ENCODE results near the gene SPATA12. TPM values are rescaled to one million over a fixed set of nuclear protein-coding genes. Genes with fewer than 3 reads are reported as not detected.
"Not testable (repeated sequence)": the region's sequence is repeated elsewhere in the genome, so short reads cannot be mapped to it uniquely, and the experiment has no call there.

SPATA12 gene
- total RNA-seq, 1 donor from 2014 or later, result not detected

DNA sequence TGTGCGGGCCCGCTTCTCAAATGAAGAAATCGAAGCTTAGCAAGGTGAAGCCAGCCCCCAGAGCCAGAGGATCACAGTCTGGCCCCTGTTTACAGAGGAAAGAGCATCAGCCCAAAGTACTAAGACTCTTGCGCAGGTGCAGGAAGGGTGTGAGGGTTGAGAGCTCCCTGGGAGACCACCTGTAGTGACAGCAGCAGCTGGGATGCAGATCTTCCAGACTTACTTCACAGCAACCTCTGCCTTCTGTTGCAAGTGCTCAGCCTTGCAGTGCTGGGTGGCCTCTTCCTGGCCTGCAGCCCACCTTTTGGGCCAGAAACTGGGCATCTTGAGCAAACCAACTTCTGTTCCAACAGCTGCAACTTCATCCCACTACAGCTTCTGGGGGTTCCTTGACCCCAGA, 19.7 kb downstream of the SPATA12 start:
- no peak for DNase-seq (ENCODE audit: low read depth)
- Histone ChIP-seq H3K27me3 (ENCODE audit: insufficient read depth, low read length) (no peaks in the 10 kb centered on the region), H4K20me1 (ENCODE audit: insufficient read depth, low read length) (peaks cover 14% of the 10 kb centered on the region), H3K9me3 (ENCODE audit: insufficient read depth, low read depth, low read length) (no peaks in the 10 kb centered on the region), H3K4me1 (ENCODE audit: insufficient read depth, low read length) (peaks cover 10% of the 10 kb centered on the region), H3K27ac (ENCODE audit: low read depth, low read length) (no peak overlapping the region), H2AFZ (ENCODE audit: low read depth, low read length) (no peak overlapping the region), H3K36me3 (ENCODE audit: insufficient read depth, low read length) (no peaks in the 10 kb centered on the region), H3K4me2 (ENCODE audit: low read length) (no peak overlapping the region), H3K4me3 (ENCODE audit: insufficient read depth, low read depth, low read length) (no peak overlapping the region), H3K9ac (ENCODE audit: low read length) (no peak overlapping the region), H3K79me2 (ENCODE audit: insufficient read depth, low read length) (no peaks in the 10 kb centered on the region)
- peaks cover 19% of the 10 kb centered on the region for H3K27me3 Mint-ChIP-seq (ENCODE audit: low read depth, unreplicated experiment)
- peaks cover 1% of the 10 kb centered on the region for H3K4me1 Mint-ChIP-seq (ENCODE audit: low read depth, unreplicated experiment)
- no peak for FAIRE-seq
- peaks cover 2% of the 10 kb centered on the region for H3K36me3 Mint-ChIP-seq (ENCODE audit: low read depth, unreplicated experiment)
- H3K27ac Mint-ChIP-seq (ENCODE audit: unreplicated experiment), result no peak overlapping the region
- H3K9me3 Mint-ChIP-seq (ENCODE audit: unreplicated experiment), result no peaks in the 10 kb centered on the region
- no peak for TF ChIP-seq EZH2 (IDR thresholded peaks at IDR 0.05; ENCODE audit: insufficient read depth, low read length)
- TF ChIP-seq, protein P1, sequence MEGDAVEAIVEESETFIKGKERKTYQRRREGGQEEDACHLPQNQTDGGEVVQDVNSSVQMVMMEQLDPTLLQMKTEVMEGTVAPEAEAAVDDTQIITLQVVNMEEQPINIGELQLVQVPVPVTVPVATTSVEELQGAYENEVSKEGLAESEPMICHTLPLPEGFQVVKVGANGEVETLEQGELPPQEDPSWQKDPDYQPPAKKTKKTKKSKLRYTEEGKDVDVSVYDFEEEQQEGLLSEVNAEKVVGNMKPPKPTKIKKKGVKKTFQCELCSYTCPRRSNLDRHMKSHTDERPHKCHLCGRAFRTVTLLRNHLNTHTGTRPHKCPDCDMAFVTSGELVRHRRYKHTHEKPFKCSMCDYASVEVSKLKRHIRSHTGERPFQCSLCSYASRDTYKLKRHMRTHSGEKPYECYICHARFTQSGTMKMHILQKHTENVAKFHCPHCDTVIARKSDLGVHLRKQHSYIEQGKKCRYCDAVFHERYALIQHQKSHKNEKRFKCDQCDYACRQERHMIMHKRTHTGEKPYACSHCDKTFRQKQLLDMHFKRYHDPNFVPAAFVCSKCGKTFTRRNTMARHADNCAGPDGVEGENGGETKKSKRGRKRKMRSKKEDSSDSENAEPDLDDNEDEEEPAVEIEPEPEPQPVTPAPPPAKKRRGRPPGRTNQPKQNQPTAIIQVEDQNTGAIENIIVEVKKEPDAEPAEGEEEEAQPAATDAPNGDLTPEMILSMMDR (IDR thresholded peaks at IDR 0.05; ENCODE audit: insufficient read depth, low read depth, low read length), result no peak
- H3K4me3 Mint-ChIP-seq (ENCODE audit: unreplicated experiment), result peak overlapping the region; percentile 78

DNA sequence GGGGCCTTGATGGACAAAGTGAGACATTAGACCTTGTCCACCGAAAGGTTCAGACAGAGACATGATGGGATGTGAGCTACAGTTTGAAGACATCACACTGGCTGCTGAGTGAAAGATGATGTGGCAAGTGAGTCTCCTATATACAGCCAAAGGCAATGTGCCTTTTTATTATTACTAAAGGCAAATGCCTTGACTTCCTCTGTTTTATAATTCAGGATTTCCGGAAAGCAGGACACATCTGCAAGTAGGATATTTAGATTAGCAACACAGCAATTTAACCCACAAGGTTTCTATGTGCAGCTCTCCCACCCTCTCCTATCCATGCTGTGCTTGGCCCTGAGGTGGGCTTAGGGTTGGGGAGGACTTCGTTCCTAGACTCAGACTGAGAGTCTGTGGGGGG, 20.7 kb downstream of the SPATA12 start:
- no peak overlapping the region for H3K4me3 ChIP-seq (ENCODE audit: insufficient read depth, low read depth, low read length)
- H3K9me3 Mint-ChIP-seq (ENCODE audit: unreplicated experiment), result no peaks in the 10 kb centered on the region
- peaks cover 10% of the 10 kb centered on the region for H3K4me1 ChIP-seq (ENCODE audit: insufficient read depth, low read length)
- no peak overlapping the region for H3K27ac ChIP-seq (ENCODE audit: low read depth, low read length)
- H3K27me3 ChIP-seq (ENCODE audit: insufficient read depth, low read length), result no peaks in the 10 kb centered on the region
- no peak for DNase-seq (ENCODE audit: low read depth)
- no peak overlapping the region for H3K4me2 ChIP-seq (ENCODE audit: low read length)
- no peaks in the 10 kb centered on the region for H3K79me2 ChIP-seq (ENCODE audit: insufficient read depth, low read length)
- H3K4me3 Mint-ChIP-seq (ENCODE audit: unreplicated experiment), result no peak overlapping the region
- no peak overlapping the region for H3K27ac Mint-ChIP-seq (ENCODE audit: unreplicated experiment)
- no peak overlapping the region for H3K9ac ChIP-seq (ENCODE audit: low read length)
- peaks cover 19% of the 10 kb centered on the region for H3K27me3 Mint-ChIP-seq (ENCODE audit: low read depth, unreplicated experiment)
- peaks cover 2% of the 10 kb centered on the region for H3K36me3 Mint-ChIP-seq (ENCODE audit: low read depth, unreplicated experiment)
- H4K20me1 ChIP-seq (ENCODE audit: insufficient read depth, low read length), result peaks cover 14% of the 10 kb centered on the region
- peaks cover 1% of the 10 kb centered on the region for H3K4me1 Mint-ChIP-seq (ENCODE audit: low read depth, unreplicated experiment)
- no peak overlapping the region for H2AFZ ChIP-seq (ENCODE audit: low read depth, low read length)
- no peak for FAIRE-seq
- H3K36me3 ChIP-seq (ENCODE audit: insufficient read depth, low read length), result no peaks in the 10 kb centered on the region
- no peak for TF ChIP-seq EZH2 (IDR thresholded peaks at IDR 0.05; ENCODE audit: insufficient read depth, low read length)
- TF ChIP-seq, protein P1 (IDR thresholded peaks at IDR 0.05; ENCODE audit: insufficient read depth, low read depth, low read length), result no peak
- H3K9me3 ChIP-seq (ENCODE audit: insufficient read depth, low read depth, low read length), result no peaks in the 10 kb centered on the region

DNA sequence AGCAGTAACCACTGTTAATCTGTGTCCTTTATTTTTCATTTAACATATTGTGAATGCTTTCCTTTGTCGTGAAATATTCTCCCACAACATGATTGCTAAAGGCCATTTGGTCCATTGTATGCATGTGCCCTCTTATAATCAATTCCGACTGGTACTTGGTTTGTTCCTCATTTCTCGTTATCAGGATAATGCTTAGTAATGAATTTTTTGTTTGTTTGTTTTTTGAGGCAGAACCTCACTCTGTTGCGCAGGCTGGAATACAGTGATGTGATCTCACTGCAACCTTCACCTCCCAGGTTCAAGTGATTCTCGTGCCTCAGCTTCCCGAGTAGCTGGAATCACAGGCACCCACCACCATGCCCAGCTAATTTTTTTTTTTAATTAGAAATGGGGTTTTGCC, 22.0 kb downstream of the SPATA12 start:
- Histone ChIP-seq H3K4me2 (ENCODE audit: low read length) (no peak overlapping the region), H3K79me2 (ENCODE audit: insufficient read depth, low read length) (no peaks in the 10 kb centered on the region), H2AFZ (ENCODE audit: low read depth, low read length) (no peak overlapping the region), H3K36me3 (ENCODE audit: insufficient read depth, low read length) (no peaks in the 10 kb centered on the region), H4K20me1 (ENCODE audit: insufficient read depth, low read length) (peaks cover 7% of the 10 kb centered on the region), H3K27me3 (ENCODE audit: insufficient read depth, low read length) (no peaks in the 10 kb centered on the region), H3K9me3 (ENCODE audit: insufficient read depth, low read depth, low read length) (no peaks in the 10 kb centered on the region), H3K4me1 (ENCODE audit: insufficient read depth, low read length) (peaks cover 10% of the 10 kb centered on the region), H3K27ac (ENCODE audit: low read depth, low read length) (no peak overlapping the region), H3K9ac (ENCODE audit: low read length) (no peak overlapping the region), H3K4me3 (ENCODE audit: insufficient read depth, low read depth, low read length) (no peak overlapping the region)
- Mint-ChIP-seq H3K9me3 (ENCODE audit: unreplicated experiment) (no peaks in the 10 kb centered on the region), H3K36me3 (ENCODE audit: low read depth, unreplicated experiment) (no peaks in the 10 kb centered on the region), H3K27me3 (ENCODE audit: low read depth, unreplicated experiment) (peaks cover 16% of the 10 kb centered on the region), H3K4me3 (ENCODE audit: unreplicated experiment) (no peak overlapping the region), H3K4me1 (ENCODE audit: low read depth, unreplicated experiment) (peaks cover 1% of the 10 kb centered on the region), H3K27ac (ENCODE audit: unreplicated experiment) (no peak overlapping the region)
- no peak for DNase-seq (ENCODE audit: low read depth)
- FAIRE-seq, result peak; percentile 41
- TF ChIP-seq, protein P1 (IDR thresholded peaks at IDR 0.05; ENCODE audit: insufficient read depth, low read depth, low read length), result no peak
- no peak for TF ChIP-seq EZH2 (IDR thresholded peaks at IDR 0.05; ENCODE audit: insufficient read depth, low read length)

DNA sequence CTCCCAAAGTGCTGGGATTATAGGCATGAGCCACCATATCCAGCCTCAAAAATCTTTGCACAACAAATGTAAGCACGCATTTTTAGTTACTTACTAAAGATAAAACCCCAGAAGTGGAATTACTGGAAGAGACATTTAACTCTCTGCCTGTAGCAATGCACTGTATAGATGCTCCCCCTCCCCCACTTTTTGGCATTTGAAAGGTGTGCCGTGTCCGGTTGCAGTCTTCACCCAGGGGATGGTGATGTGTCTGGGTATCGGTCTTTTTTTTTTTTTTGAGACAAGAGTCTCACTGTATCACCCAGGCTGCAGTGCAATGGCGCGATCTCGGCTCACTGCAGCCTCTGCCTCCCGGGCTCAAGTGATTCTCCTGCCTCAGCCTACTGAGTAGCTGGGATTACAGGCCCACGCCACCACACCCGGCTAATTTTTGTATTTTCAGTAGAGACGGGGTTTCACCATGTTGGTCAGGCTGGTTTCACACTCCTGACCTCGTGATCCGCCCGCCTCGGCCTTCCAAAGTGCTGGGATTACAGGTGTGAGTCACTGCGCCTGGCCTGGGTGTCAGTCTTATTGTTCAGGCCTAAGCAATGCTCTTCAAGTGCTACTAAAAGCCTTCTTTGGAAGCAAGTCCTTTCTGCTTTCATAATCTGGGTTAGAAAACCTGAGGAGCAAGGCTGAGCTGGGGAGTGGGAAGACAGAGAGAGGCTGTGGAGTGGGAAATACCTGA, 23.0 kb downstream of the SPATA12 start:
- not testable (repeated sequence) for H3K36me3 Mint-ChIP-seq (ENCODE audit: low read depth, unreplicated experiment); H3K9me3 ChIP-seq (ENCODE audit: insufficient read depth, low read depth, low read length); H3K9me3 Mint-ChIP-seq (ENCODE audit: unreplicated experiment); H3K27ac ChIP-seq (ENCODE audit: low read depth, low read length); H2AFZ ChIP-seq (ENCODE audit: low read depth, low read length); FAIRE-seq; H3K4me1 ChIP-seq (ENCODE audit: insufficient read depth, low read length); H3K9ac ChIP-seq (ENCODE audit: low read length); DNase-seq (ENCODE audit: low read depth); H3K36me3 ChIP-seq (ENCODE audit: insufficient read depth, low read length); H3K4me1 Mint-ChIP-seq (ENCODE audit: low read depth, unreplicated experiment); H3K4me3 ChIP-seq (ENCODE audit: insufficient read depth, low read depth, low read length); H3K4me2 ChIP-seq (ENCODE audit: low read length); H3K27me3 ChIP-seq (ENCODE audit: insufficient read depth, low read length); H3K79me2 ChIP-seq (ENCODE audit: insufficient read depth, low read length); H4K20me1 ChIP-seq (ENCODE audit: insufficient read depth, low read length); H3K27ac Mint-ChIP-seq (ENCODE audit: unreplicated experiment); H3K4me3 Mint-ChIP-seq (ENCODE audit: unreplicated experiment)
- H3K27me3 Mint-ChIP-seq (ENCODE audit: low read depth, unreplicated experiment), result peaks cover 13% of the 10 kb centered on the region

Measured in astrocyte (in vitro differentiated cells and primary cell).